Measurements from ENCODE around the gene OTUD7B. TPM values are rescaled to one million over a fixed set of nuclear protein-coding genes. Genes with fewer than 3 reads are reported as not detected.

OTUD7B gene
- total and polyA plus RNA-seq, 2 of the 8 experiments (the other 6 are each of a cell fraction or from before 2014, with no cell fraction given) = 4.2 to 21.5 TPM

DNA sequence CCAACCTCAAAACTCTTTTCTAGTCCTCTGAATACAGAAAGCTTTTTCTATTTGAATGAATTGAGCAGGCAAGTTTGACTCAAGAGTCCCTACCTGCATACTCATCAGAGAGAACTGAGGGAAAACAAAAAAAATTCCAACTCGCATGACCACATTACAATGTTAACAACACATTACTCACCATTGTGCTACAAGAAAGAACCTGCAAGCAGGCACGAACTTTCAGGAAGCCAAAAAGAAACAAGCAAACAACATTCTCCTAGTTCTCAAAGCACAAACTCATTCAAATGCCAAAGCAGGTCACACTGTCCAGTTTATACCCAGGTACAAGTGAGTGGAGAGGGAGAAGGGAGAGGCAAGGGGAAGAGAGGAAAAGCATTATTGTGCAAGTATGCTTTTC lies 14.6 kb downstream of the OTUD7B start (continued):
- no peak for TF ChIP-seq EZH2 (IDR thresholded peaks at IDR 0.05; ENCODE audit: low read depth, low read length, severe bottlenecking)
- TF ChIP-seq ZNF274 (IDR thresholded peaks at IDR 0.05; ENCODE audit: borderline replicate concordance, extremely low read depth, low read length) = no peak
- no peak for TF ChIP-seq HDAC6 (IDR thresholded peaks at IDR 0.05; ENCODE audit: low read depth, low read length)

All from H1 (cell line).